Vagina (tissue), 2 donors: ENCODE measurements around the gene RUSC2. TPM values are rescaled to one million over a fixed set of nuclear protein-coding genes. Genes with fewer than 3 reads are reported as not detected.
"Not testable (repeated sequence)": the region's sequence is repeated elsewhere in the genome, so short reads cannot be mapped to it uniquely, and the experiment has no call there.

Experiments
- DNase-seq, 2 donors: peaks; one replicate each; pipeline ENCODE4 v3.0.0-alpha.2; 2017; ENCODE audit errors: extremely low spot score in 2 of 2
- H3K27ac ChIP-seq: fragments of 200-600 bp; sonication (generic); one replicate; pipeline ENCODE4 v1.5.1; 2019
- H3K27me3 ChIP-seq: fragments of 200-600 bp; sonication (generic); one replicate; pipeline ENCODE4 v1.5.1; 2019
- H3K36me3 ChIP-seq, 2 donors: fragments of 200-600 bp; sonication (generic); one replicate each; pipeline ENCODE4 v1.5.1; 2017 to 2019
- H3K4me1 ChIP-seq: fragments of 200-600 bp; sonication (generic); one replicate; pipeline ENCODE4 v1.5.1; 2019
- H3K4me3 ChIP-seq, 2 donors: fragments of 200-600 bp; sonication (generic); 1 replicate in 1 of 2; 2 replicates in 1 of 2; pipeline ENCODE4 v1.5.1; 2016 to 2019
- H3K9me3 ChIP-seq: fragments of 200-600 bp; sonication (generic); one replicate; pipeline ENCODE4 v1.5.1; 2019
- POLR2A ChIP-seq, 2 donors: fragments of 450-650 bp; IDR thresholded peaks; one replicate each; pipeline ENCODE4 v1.6.1; 2017; ENCODE audit warnings: antibody characterized with exemption in 2 of 2, mild to moderate bottlenecking in 2 of 2, moderate library complexity in 2 of 2
- POLR2AphosphoS5 ChIP-seq, 2 donors: sonication (generic); formaldehyde crosslinking; IDR thresholded peaks; one replicate each; pipeline ENCODE4 v1.9.0; 2017; ENCODE audit warnings: antibody characterized with exemption in 2 of 2, mild to moderate bottlenecking in 2 of 2, low read depth in 1 of 2; ENCODE audit not compliant: insufficient read depth in 1 of 2
- intact Hi-C: fragments of 100-400 bp; cut with DNase I; formaldehyde crosslinking; loops from one replicate; pipeline ENCODE4 v1.15.1; 2023
- total RNA-seq: library from RNA; depleted of rRNA; stranded (reverse); fragments of >200 nt; gene quantifications from one replicate; pipeline ENCODE4 v1.2.3, GENCODE V29; 2016
- TF ChIP-seq, protein P1 (sequence below), 3 experiments: fragments of 450-650 bp in 2 of 3; fragments of 200-600 bp in 1 of 3; sonication (generic) in 1 of 3; IDR thresholded peaks; one replicate each; pipeline ENCODE4 v1.5.1; 2017 to 2019; ENCODE audit warnings: antibody characterized with exemption in 3 of 3, mild to moderate bottlenecking in 2 of 3, moderate library complexity in 2 of 3

Gene RUSC2
- total RNA-seq, 1 donor from 2014 or later = 18.9 TPM

GRCh38 chr9:35495984-35496383, 6.1 kb downstream of the RUSC2 start:
- H3K27ac ChIP-seq = no peak overlapping the region
- H3K4me1 ChIP-seq = peaks cover 33% of the 10 kb centered on the region
- H3K9me3 ChIP-seq = no peaks in the 10 kb centered on the region
- TF ChIP-seq POLR2A (IDR thresholded peaks at IDR 0.05) (no peak), POLR2AphosphoS5 (IDR thresholded peaks at IDR 0.05; ENCODE audit: insufficient read depth in 1 of 2, low read depth in 1 of 2) (no peak)
- TF ChIP-seq, protein P1, sequence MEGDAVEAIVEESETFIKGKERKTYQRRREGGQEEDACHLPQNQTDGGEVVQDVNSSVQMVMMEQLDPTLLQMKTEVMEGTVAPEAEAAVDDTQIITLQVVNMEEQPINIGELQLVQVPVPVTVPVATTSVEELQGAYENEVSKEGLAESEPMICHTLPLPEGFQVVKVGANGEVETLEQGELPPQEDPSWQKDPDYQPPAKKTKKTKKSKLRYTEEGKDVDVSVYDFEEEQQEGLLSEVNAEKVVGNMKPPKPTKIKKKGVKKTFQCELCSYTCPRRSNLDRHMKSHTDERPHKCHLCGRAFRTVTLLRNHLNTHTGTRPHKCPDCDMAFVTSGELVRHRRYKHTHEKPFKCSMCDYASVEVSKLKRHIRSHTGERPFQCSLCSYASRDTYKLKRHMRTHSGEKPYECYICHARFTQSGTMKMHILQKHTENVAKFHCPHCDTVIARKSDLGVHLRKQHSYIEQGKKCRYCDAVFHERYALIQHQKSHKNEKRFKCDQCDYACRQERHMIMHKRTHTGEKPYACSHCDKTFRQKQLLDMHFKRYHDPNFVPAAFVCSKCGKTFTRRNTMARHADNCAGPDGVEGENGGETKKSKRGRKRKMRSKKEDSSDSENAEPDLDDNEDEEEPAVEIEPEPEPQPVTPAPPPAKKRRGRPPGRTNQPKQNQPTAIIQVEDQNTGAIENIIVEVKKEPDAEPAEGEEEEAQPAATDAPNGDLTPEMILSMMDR (IDR thresholded peaks at IDR 0.05) = no peak
- no peaks in the 10 kb centered on the region for H3K36me3 ChIP-seq
- no peak overlapping the region for H3K4me3 ChIP-seq
- DNase-seq = no peak
- no peaks in the 10 kb centered on the region for H3K27me3 ChIP-seq
- intact Hi-C loops = no loop called here

- Histone ChIP-seq H3K4me1 (peaks cover 24% of the 10 kb centered on the region), H3K27ac (peak overlapping the region; percentile 57)
- H3K9me3 ChIP-seq, H3K4me3 ChIP-seq, DNase-seq, intact Hi-C loops, H3K36me3 ChIP-seq, H3K27me3 ChIP-seq: not testable (repeated sequence)
These were observed 8.3 kb downstream of the RUSC2 start for GRCh38 chr9:35498245-35498644.

GRCh38 chr9:35499029-35499700, 9.3 kb downstream of the RUSC2 start:
- intact Hi-C loops = no loop called here
- Histone ChIP-seq H3K27ac (peak overlapping the region; percentile 57), H3K9me3 (no peaks in the 10 kb centered on the region), H3K4me3 (no peak overlapping the region), H3K4me1 (peaks cover 24% of the 10 kb centered on the region), H3K27me3 (no peaks in the 10 kb centered on the region), H3K36me3 (no peaks in the 10 kb centered on the region)
- TF ChIP-seq POLR2AphosphoS5 (IDR thresholded peaks at IDR 0.05; ENCODE audit: insufficient read depth in 1 of 2, low read depth in 1 of 2) = no peak
- no peak for TF ChIP-seq POLR2A (IDR thresholded peaks at IDR 0.05)
- TF ChIP-seq, protein P1 (IDR thresholded peaks at IDR 0.05) = no peak
- DNase-seq = no peak

DNA sequence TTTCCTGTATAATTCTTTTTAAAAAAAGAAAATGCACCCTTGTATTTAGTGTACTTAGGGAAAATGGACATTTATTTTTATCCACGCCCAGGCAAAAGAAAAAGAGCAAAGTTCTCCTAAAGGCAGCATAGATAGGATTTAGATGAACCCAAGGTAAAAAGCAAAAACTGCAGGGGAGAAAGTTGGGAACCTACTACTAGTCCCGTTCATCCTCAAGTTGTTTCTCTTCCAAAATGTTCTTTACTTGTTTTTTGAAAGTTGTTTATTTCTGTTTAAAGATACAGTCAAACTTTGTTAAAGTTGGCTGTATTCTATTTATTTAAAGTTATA, 9.8 kb downstream of the RUSC2 start:
- TF ChIP-seq, protein P1 (IDR thresholded peaks at IDR 0.05) = no peak
- TF ChIP-seq POLR2A (IDR thresholded peaks at IDR 0.05) (no peak), POLR2AphosphoS5 (IDR thresholded peaks at IDR 0.05; ENCODE audit: insufficient read depth in 1 of 2, low read depth in 1 of 2) (no peak)
- no peaks in the 10 kb centered on the region for H3K27me3 ChIP-seq
- H3K9me3 ChIP-seq = no peaks in the 10 kb centered on the region
- H3K27ac ChIP-seq = no peak overlapping the region
- no peak for DNase-seq
- H3K4me1 ChIP-seq = peaks cover 24% of the 10 kb centered on the region
- no peaks in the 10 kb centered on the region for H3K36me3 ChIP-seq
- intact Hi-C loops = no loop called here
- H3K4me3 ChIP-seq = no peak overlapping the region

DNA sequence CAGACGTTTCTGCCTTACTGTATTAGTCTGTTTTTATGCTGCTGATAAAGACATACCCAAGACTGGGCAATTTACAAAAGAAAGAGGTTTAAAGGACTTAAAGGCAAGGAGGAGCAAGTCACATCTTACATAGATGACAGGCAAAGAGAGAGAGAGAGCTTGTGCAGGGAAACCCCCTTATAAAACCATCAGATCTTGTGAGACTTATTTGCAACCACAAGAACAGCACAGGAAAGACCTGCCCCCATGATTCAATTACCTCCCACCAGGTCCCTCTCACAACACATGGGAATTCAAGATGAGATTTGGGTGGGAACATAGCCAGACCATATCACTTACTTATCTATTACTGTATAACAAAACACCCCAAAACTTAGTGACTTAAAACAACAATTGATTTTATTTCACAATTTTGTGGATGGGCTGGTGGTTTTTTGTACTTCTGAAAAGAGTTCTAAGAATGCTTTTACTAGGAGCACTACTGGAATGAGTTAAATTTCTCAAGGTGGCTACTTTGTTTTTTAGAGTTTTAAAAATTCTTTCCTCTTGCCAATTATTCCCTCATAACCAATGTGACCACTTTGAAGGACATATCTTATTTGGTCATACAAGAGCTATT, 10.3 kb downstream of the RUSC2 start:
- Histone ChIP-seq H3K4me3 (no peak overlapping the region), H3K27ac (no peak overlapping the region), H3K4me1 (peaks cover 24% of the 10 kb centered on the region), H3K9me3 (no peaks in the 10 kb centered on the region), H3K36me3 (no peaks in the 10 kb centered on the region), H3K27me3 (no peaks in the 10 kb centered on the region)
- DNase-seq = no peak
- intact Hi-C loops = no loop called here
- TF ChIP-seq, protein P1 (IDR thresholded peaks at IDR 0.05) = no peak
- TF ChIP-seq POLR2AphosphoS5 (IDR thresholded peaks at IDR 0.05; ENCODE audit: insufficient read depth in 1 of 2, low read depth in 1 of 2) (no peak), POLR2A (IDR thresholded peaks at IDR 0.05) (no peak)
